Activated CD8-positive, alpha-beta memory T cell treated with anti-CD3 and anti-CD28 coated beads for 48 hours (primary cell): ENCODE data around the gene ACOT12.
"Not testable (repeated sequence)": the region's sequence is repeated elsewhere in the genome, so short reads cannot be mapped to it uniquely, and the experiment has no call there.

Source experiments
- DNase-seq, 3 experiments: peaks; one replicate each; pipeline ENCODE4 v3.0.0-alpha.2; 2020; ENCODE audit warnings: low read depth in 2 of 3, low spot score in 2 of 3

The ACOT12 gene

DNA sequence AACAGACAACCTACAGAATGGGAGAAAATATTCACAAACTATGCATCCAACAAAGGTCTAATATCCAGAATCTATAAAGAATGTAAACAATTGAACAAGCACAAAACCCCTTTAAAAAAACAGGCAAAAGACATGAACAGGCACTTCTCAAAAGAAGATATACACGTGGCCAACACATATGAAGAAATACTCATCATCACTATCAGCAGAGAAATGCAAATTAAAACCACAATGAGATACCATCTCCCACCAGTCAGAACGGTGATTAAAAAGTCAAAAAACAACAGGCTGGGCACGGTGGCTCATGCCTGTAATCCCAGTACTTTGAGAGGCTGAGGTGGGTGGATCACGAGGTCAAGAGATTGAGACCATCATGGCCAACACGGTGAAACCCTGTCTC, 99.9 kb downstream of the ACOT12 start:
- not testable (repeated sequence) for DNase-seq

DNA sequence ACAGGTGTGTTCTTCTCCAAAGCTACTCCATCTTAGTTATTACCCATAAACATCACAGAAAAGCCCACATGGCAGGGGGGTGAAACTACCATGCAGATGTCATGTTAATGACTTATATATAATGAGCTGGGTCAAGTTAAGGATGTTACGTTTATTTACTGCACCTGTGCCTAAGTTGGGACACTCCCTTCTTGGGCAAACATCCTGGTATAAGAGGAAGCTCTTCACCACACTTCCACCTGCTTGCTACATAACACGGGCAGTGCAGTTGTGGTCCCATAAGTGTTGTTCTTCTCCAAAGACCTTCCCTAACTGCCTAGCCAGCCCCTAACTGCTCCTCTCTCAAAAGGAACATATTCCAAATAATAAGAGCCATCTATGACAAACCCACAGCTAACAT, 101.8 kb downstream of the ACOT12 start:
- DNase-seq, result no peak

DNA sequence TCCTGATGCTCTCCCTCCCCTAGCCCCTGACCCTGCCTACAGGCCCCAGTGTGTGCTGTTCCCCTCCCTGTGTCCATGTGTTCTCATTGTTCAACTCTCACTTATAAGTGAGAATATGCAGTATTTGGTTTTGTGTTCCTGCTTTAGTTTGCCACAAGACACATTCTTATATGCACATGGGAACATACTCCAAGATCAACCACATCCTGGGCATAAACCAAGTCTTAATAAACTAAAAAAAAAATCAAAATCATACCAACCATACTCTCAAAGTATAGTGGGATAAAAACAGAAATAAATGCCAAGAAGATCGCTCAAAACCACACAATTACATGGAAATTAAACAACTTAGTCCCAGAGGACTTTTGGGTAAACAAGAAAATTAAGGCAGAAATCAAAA, 103.8 kb downstream of the ACOT12 start:
- no peak for DNase-seq

DNA sequence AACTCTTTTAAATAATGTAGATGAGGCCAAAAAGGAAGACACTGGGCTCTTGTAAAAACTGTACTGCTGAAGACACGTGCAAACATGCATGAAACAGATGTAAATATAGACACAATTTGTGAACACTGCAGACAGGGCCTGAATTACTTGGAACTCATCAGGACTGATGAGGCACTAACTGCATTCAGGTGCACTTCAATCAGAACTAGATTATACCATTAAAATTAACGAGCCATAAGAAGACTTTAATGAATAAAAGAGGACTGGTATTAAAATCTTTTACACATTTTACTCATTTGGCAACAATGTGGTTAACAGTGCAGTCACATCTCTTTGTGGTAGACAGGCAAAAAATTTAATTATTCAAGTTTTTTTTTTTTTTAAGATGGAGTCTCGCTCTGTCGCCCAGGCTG, 105.9 kb downstream of the ACOT12 start:
- DNase-seq, result no peak

DNA sequence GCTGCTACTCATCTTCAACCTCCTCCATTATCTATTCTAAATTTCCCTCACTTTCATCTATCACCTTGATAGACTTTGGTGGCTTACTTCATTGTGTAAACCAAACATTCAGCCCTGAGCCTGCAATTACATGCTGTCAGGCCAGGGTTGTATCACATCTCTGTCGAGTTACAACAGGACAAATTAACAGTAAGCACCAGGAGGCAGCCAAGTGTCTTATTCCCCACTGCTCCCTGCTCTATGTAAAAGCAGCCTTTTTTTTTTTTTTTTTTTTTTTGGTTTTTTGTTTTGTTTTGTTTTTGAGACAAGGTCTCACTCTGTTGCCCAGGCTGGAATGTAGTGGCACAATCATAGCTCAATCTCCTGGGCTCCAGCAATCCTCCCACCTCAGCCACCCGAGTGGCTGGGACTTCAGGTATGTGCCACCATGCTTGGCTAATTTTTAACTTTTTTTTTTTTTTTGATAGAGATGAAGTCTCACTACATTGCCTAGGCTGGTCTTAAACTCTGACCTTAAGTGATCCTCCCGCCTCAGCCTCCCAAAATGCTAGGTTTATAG, 107.8 kb downstream of the ACOT12 start:
- DNase-seq, result no peak

DNA sequence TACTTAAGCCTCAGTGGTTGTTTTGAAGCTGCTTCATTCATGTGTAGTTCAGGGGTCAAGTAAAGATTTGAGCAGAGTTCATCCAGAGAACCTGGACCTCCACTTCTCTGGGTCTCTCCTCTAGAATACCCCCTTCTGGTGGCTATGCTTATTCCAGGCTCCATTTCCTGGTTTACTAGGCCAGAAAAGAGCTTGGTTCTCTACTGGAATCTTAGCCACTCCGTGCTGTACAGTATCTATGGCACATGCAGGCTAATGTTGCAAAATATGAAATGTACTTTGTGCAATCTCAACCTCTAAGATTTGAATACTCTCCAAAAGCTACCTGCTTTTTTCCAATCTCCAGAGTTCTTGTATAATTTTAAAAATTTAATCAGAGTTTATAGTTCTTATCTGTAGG, 110.0 kb downstream of the ACOT12 start:
- no peak for DNase-seq
